GM13976 (cell line): ENCODE results near the gene CWC27.

ENCODE experiments used
- DNase-seq: peaks from one replicate; pipeline ENCODE4 v3.0.0; 2012; ENCODE audit warnings: low spot score
- in situ Hi-C: fragments of 300-500 bp; cut with MboI; formaldehyde crosslinking; loops from one replicate; pipeline ENCODE4 v1.12.0; 2022; ENCODE audit warnings: low sequenced_read_pairs, mixed read lengths, inconsistent platforms; ENCODE audit not compliant: unreplicated experiment
- TF ChIP-seq, protein P1 (sequence below): IDR thresholded peaks from 2 replicates; pipeline ENCODE4 v1.5.1; 2012; ENCODE audit warnings: borderline replicate concordance, mild to moderate bottlenecking; ENCODE audit not compliant: insufficient read depth; ENCODE audit errors: extremely low read depth, missing control alignments, control extremely low read depth

The CWC27 gene

DNA sequence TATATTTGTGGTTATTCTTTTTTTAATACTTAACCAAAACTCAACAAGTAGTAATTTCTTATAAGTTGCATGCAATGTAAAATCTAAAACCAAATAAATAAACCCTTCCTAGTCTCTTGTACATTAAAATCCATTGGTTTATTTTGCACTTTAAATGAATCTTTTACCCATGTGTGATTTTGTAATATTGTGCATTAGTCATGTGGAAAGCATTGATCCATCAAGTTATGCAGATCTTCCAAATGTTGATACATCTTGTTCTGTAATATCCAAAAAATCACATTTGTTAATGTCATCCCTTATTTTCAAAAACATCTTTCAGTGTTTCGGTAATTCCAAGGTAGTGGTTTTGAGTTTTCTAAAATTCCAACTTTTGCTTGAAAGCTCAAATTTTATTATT, 63.3 kb downstream of the CWC27 start:
- in situ Hi-C loops: no loop called here
- DNase-seq: no peak
- TF ChIP-seq, protein P1, sequence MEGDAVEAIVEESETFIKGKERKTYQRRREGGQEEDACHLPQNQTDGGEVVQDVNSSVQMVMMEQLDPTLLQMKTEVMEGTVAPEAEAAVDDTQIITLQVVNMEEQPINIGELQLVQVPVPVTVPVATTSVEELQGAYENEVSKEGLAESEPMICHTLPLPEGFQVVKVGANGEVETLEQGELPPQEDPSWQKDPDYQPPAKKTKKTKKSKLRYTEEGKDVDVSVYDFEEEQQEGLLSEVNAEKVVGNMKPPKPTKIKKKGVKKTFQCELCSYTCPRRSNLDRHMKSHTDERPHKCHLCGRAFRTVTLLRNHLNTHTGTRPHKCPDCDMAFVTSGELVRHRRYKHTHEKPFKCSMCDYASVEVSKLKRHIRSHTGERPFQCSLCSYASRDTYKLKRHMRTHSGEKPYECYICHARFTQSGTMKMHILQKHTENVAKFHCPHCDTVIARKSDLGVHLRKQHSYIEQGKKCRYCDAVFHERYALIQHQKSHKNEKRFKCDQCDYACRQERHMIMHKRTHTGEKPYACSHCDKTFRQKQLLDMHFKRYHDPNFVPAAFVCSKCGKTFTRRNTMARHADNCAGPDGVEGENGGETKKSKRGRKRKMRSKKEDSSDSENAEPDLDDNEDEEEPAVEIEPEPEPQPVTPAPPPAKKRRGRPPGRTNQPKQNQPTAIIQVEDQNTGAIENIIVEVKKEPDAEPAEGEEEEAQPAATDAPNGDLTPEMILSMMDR: no peak

DNA sequence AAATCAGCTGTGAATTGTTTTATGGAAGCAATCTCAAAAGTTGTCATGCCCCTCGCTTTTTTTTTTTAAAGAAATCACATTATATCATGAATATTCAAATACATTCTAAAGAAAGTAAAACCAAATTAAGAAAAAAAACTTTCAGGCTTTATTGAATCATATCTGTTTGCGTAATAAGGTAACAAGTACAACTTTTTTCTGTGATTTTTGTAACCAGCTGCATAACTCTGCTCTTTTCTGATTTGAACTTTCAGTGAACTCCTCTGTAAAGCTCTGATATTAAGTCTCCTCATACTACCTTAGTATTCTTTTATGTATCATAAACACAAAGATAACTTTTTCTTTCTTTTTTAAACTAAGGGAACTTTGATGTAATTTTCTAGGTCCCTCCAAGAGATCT, 65.3 kb downstream of the CWC27 start:
- DNase-seq: no peak
- TF ChIP-seq, protein P1: no peak
- in situ Hi-C loops: no loop called here

DNA sequence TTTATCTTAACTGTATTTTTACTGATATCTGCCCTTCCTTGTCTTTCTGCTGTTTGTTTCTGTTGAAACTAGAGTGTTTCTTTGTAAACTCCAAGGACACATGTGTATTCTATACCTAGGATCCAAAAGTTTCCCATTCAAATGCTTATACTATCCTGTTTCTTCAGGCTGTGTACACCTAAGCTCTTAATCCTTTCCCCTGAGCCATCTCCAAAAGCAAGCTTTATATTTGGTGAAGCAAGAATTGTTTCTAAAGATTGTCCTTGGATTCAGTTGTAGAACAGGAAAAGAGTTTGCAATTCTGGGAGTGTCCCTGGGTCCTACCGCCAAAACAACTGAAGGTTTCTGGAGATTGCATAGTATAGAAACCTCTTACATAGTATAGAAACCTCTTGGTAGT, 65.9 kb downstream of the CWC27 start:
- TF ChIP-seq, protein P1: no peak
- DNase-seq: no peak
- in situ Hi-C loops: no loop called here

DNA sequence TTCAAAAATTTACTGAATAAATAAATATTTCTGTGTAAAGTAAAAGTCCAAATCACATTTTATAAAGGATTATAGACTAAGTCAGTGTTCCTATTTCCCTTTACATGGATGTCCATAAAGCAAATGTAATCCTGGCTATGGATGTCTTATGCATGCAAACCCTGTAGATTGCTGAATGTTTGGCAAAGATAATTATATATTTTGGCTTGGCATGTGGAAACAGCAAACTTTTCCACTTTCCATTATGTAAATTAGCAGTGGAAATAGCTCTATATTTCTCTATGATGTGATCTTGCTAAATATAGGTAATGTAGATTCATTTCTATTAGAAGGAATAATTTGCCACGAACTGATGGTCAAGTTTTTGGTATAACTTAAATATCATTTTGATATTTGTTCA, 66.5 kb downstream of the CWC27 start:
- TF ChIP-seq, protein P1: no peak
- no peak for DNase-seq
- in situ Hi-C loops: no loop called here

DNA sequence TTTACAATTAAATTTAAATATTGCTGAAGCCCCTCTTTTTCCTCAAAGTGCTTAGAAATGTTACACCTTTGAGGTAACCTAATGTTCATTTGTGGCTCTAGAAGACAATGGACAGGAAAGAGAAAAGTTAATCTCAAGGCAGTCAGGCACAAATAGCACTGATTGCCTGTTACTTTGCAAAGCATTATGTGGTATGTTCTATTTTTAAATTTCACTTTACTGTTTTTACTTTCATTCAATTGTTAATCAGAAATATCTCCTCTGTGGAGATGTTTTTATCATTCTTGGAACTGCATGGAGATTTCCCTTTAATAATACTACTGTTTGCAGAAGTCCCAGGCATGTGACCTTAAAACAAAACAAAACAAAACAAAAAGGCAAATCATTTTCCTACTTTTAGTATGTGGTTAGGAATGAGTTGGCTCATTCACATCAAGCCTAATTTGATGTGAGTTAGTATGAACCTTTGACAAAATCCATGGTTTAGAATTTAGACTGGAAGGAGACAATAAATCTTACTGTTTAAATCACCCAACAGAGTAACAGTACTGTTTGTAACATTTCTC, 67.5 kb downstream of the CWC27 start:
- TF ChIP-seq, protein P1: no peak
- in situ Hi-C loops: no loop called here
- DNase-seq: no peak

DNA sequence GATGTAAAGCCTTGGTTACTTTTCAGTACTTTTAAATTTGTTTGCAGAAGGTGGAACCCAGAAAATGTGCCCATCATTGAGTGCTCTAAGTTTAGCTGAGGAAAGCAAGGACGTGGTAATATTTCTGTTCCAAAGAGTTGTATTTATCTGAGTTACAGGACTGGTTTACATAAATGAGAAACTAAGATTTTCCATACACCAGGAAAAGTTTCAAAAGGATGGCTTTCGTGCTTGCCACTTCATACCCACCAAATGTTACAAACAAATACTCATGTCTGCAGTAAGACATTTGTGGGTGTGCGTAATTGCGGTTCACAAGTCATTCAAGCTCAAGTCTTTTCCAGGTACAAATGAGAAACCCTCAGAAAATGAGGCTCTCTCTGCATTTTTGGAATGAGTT, 68.1 kb downstream of the CWC27 start:
- DNase-seq: no peak
- in situ Hi-C loops: no loop called here
- TF ChIP-seq, protein P1: no peak

DNA sequence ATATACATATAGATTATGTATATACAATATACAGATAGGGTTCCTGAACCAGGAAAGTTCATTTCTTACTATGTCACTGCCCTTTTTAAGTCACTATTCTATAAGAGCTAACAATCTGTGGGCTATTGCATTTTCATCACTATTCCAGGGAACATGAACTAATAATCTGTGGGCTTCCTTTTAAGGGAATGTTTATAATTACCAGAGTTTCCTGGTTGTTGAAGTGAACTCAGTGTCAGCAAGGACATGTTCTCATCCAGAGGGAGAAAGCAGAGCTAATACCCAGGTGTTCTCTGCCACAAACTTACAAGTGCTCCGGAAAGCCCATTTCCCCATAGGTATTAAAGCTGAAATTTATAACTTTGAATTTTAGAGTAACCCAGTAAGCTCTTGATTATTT, 69.6 kb downstream of the CWC27 start:
- no peak for DNase-seq
- in situ Hi-C loops: no loop called here
- TF ChIP-seq, protein P1: no peak
